Lung microvascular endothelial cell (primary cell): ENCODE data around the gene ATM. TPM values are rescaled to one million over a fixed set of nuclear protein-coding genes. Genes with fewer than 3 reads are reported as not detected.

Experiments
- DNase-seq, 2 donors: peaks; one replicate each; pipeline versions ENCODE4 v3.0.0 to v3.0.0-alpha.2; 2010; ENCODE audit warnings: low read depth in 2 of 2
- total RNA-seq: library from RNA; depleted of rRNA; stranded (reverse); fragments of >200 nt; gene quantifications from 2 replicates; pipeline ENCODE4 v1.2.1, GENCODE V29; 2014

The ATM gene, protein sequence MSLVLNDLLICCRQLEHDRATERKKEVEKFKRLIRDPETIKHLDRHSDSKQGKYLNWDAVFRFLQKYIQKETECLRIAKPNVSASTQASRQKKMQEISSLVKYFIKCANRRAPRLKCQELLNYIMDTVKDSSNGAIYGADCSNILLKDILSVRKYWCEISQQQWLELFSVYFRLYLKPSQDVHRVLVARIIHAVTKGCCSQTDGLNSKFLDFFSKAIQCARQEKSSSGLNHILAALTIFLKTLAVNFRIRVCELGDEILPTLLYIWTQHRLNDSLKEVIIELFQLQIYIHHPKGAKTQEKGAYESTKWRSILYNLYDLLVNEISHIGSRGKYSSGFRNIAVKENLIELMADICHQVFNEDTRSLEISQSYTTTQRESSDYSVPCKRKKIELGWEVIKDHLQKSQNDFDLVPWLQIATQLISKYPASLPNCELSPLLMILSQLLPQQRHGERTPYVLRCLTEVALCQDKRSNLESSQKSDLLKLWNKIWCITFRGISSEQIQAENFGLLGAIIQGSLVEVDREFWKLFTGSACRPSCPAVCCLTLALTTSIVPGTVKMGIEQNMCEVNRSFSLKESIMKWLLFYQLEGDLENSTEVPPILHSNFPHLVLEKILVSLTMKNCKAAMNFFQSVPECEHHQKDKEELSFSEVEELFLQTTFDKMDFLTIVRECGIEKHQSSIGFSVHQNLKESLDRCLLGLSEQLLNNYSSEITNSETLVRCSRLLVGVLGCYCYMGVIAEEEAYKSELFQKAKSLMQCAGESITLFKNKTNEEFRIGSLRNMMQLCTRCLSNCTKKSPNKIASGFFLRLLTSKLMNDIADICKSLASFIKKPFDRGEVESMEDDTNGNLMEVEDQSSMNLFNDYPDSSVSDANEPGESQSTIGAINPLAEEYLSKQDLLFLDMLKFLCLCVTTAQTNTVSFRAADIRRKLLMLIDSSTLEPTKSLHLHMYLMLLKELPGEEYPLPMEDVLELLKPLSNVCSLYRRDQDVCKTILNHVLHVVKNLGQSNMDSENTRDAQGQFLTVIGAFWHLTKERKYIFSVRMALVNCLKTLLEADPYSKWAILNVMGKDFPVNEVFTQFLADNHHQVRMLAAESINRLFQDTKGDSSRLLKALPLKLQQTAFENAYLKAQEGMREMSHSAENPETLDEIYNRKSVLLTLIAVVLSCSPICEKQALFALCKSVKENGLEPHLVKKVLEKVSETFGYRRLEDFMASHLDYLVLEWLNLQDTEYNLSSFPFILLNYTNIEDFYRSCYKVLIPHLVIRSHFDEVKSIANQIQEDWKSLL (N-terminal part only)
- 59.1 and 65.7 TPM in 2 replicates for total RNA-seq

DNA sequence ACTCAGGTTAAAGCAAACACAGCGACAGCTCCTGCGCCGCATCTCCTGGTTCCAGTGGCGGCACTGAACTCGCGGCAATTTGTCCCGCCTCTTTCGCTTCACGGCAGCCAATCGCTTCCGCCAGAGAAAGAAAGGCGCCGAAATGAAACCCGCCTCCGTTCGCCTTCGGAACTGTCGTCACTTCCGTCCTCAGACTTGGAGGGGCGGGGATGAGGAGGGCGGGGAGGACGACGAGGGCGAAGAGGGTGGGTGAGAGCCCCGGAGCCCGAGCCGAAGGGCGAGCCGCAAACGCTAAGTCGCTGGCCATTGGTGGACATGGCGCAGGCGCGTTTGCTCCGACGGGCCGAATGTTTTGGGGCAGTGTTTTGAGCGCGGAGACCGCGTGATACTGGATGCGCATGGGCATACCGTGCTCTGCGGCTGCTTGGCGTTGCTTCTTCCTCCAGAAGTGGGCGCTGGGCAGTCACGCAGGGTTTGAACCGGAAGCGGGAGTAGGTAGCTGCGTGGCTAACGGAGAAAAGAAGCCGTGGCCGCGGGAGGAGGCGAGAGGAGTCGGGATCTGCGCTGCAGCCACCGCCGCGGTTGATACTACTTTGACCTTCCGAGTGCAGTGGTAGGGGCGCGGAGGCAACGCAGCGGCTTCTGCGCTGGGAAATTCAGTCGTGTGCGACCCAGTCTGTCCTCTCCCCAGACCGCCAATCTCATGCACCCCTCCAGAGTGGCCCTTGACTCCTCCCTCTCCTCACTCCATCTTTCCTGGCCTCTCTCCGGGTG lies at the start of gene ATM, which contains the start of gene NPAT:
Gene ATM (plus strand): TSS at position 494 of the 774 bp plus-strand sequence. CDS start 4,558 bp downstream, outside the sequence.
Gene NPAT (minus strand): TSS at position 65 of the 774 bp plus-strand sequence. CDS start 102 bp downstream, outside the sequence.
- DNase-seq: peak; percentile 99 to 100

DNA sequence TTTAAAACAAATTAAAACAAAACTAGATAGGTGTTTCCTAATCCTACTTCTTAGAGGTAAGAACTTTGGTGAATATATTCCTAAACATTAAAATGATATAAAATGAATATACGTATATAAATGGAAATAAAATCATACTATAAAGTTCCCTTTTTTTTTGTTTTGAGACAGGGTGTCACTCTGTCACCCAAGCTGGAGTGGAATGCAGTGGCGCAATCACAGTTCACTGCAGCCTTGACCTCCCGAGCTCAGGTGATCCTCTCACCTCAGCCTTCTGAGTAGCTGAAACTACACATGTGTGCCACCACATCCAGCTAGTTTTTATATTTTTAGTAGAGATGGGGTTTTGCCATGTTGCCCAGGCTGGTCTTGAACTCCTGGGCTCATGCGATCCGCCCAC lies 45.3 kb upstream of the ATM start:
- DNase-seq: no peak

DNA sequence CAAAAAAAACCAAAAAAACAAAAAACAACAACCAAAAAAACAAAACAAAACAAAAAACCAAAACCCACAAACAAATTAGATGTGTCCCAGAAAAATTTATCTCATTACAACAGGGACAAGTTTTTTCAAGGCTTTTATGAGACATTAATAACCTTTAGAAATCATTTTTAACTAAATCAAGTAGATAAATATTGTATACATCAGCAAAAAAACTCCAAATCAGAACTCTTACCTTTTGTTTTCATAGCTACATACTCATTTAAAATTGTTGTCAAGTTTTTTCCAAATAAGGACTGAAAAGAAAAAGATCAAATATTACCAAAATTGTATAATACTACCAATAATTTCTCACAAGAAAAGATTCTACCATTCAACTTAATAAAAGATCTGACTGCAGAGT lies 29.1 kb upstream of the ATM start:
- no peak for DNase-seq

DNA sequence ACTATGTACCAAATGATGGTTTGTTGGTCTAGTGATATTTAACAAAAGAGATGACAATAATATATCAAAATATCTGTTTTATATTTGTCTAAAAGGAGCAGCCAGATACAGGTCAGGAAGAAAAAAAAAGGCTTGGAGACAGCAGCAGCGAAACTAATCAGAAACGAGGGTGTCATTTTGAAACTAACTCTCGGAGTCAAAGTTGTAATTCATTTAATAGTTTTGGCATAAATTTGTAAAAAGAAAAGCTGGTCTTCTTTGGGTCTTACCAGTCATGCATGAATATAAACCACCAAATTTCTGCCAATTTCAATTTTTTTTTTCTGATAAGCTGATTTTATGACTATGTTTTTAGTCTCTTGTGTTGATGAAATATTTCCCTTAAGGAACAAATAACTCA lies 26.0 kb upstream of the ATM start:
- DNase-seq: no peak

DNA sequence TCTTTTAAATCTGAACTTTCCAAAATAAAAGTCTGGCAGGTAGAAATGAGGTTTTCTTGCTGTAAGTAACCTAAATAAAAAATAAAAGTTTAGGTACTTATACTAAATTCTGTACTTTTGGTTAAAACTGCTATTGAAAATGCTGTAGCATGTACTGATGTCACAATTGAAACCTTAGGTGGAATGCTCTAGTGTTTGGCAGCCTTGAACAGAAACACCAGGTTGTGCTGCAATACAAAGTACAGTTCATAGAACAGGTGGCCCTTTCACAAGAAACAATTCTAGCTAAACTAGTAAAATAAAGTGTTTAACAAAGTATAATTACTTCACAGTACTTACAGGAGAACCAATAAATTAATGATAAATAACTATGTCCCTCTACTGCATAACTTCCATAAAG lies 25.5 kb upstream of the ATM start:
- no peak for DNase-seq

DNA sequence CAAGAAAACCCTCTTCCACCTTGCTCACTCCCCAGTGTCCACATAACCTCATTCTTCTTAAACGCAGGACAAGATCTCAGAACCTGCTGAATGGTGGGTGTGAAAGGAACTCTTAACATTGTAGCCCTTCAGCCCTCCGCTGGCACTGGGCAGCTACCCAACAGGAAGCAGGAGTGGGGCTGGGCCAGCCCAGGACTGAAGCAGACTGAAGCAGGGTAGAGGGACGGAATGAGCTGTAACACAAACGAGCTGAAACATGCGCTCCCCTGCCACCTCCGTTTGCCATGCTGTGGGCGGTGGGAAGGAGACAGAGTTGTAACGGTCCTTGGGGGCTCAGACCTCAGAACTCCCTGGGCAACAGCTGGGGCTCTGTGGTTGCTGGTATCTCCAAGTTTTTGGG lies 24.0 kb upstream of the ATM start:
- peak; percentile 14 to 28 for DNase-seq

DNA sequence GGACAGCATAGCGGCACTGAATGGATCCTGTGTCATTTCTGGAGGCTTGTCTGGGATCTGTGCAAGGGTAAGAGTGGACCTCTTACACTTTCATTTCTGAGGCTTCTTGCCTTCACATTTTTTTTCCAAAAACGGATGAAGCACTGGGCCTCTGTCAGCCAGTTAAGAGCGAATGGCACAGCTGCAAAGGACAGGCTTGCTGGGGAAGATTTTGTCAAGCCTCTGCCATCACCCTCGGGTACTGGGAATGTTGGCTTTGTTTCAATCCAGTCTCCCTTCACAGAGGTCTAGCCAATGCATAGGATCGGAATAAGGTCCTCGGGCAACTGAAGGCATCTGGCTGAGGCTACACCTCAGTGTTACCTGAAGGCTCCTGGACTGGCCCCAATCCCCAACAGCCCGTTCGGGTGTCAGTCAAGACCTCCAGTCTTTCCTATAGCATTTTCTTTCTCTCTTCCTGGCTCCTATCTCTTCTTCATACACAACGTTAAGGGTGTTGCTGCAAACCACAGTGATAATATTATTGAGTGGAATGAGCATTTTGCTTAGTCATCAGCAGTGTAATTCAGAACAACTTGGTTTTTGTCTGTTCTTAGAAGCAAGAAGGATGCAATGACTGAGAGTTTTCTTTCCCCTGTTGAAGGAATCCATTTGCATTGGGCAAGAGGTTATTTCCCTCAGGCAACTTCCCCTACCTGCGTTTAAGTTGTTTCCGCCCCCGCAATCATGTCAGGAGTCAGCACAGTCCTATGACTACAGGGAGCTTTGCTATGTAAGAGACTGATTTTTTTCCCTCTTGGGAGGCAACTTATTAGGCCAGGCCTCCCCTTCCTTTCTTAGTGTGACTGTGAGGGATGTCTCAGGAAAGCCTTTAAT lies 23.2 kb upstream of the ATM start:
- DNase-seq: no peak

DNA sequence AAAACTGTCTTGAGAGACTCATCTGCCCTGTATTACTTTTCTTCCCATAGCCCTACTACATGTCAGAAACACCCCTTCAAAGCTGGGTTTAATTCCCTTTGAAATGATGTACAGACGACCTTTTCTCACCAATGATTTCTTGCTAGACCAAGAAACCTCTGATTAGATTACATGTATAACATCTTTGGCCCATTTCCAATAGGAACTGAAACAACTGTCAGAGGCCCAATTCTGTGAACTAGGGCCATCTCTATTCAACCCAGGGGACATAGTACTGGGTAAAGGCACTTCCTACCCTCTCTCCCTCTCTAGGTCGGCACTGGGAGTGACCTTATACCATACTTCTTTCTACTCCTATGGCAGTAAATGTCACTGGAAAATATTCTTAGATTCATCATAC lies 19.8 kb upstream of the ATM start:
- DNase-seq: no peak

DNA sequence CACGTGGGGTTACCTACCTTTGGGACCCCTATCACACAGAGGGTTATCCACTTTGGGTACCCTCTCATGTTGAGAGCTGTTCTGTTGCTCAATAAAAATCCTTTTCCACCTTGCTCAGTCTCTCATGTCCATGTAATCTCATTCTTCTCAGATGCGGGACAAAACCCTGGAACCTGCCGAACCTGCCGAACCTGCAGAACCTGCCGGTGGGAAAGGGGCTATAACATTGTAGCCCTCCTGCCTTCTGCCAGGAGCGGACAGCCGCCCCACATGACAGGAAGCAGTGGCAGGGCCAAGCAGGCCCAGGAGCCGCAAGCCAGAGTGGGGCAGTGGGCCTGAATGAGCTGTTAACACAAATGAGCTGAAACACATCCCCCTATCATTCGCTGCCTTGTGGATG lies 18.5 kb upstream of the ATM start:
- DNase-seq: no peak

DNA sequence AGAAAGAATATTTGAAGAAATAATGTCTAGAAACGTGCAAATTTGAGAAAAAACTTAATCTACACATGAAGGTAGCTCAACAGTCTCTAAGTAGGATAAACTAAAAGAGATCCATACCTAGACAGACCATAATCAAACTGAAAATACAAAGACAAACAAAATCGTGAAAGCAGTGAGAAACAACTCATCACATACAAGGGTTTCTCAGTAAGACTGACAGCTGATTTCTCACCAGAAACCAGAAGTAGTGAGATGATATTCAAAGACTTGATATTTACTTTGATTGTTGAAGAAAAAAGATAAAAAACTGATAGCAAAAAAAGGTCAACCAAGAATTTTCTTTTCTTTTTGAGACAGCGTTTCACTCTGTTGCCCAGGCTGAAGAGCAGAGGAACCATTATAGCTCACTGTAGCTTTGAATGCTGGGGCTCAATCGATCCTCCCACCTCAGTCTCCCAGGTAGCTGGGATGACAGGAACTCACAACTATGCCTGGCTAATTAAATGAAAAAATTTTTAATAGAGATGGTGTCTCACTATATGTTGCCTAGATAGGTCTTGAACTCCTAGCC lies 17.9 kb upstream of the ATM start:
- DNase-seq: no peak

DNA sequence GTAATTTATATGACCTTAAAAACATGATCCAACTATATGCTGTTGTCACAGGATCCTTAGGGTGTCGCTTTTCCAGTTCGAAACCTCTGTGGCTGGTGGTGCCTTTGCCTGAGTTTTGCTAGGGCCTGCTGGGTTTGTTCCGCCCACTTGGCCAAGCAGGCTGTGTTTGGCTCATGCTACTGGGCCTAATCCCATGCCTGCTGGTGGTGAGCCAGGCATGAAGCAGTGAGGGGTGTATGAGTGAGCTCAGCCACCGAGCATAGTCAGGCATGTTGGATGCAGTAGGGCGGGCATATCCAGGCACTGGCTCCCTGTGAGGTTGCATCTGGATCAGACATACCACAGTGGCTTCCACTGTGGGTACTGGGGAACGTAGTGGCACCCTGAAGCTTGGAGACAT lies 16.7 kb upstream of the ATM start:
- DNase-seq: no peak

DNA sequence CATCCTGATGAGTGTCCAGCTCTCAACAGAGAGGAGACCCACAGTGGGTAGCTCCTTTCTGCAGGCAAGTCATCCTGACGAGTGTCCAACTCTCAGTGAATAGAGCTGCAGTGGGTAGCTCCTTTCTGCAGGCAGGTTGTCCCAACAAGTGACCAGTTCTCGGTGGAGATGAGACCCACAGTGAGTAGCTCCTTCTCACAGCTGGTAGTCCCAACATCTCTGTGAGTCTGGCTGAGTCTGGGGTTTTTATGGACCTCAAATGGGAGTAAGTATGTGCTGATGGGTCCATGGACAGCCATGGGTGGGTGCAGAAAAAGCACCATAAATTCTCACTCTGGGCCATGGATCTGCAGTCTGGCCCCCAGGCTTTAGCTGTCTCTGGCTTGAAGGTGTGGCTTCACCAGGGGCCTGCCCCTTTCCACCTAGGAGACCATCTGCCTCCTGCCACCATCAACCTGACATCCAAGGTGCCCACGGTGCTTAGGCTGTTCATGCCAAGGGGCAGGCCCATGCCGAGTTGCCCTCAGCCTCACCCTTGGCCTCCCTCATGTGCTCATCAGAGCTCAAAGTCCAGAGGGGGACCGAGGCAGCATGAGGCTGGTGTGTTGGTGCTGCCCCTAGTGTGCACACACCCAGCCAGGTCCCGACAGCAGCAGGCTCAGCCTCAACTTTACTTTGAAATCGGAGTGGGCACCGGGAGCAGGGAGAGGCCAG lies 15.7 kb upstream of the ATM start:
- no peak for DNase-seq

DNA sequence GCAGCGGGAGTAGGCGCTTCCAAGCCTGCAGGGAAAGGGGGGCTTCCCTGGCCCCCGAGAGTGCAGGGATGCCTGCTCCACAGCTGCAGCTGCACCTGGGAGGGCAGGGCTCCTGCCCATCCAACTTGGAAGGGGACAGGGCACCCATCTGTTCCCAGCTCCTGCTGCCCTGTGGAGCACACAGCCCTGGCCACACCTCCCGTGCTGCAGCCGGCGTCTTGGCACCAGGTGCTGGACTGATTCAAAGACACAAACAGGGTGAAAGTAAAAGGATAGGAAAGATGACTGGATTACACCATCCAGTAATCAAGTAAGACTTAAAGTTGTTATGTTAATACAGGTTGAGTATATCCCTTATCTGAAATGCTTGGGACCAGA lies 15.2 kb upstream of the ATM start:
- DNase-seq: no peak

DNA sequence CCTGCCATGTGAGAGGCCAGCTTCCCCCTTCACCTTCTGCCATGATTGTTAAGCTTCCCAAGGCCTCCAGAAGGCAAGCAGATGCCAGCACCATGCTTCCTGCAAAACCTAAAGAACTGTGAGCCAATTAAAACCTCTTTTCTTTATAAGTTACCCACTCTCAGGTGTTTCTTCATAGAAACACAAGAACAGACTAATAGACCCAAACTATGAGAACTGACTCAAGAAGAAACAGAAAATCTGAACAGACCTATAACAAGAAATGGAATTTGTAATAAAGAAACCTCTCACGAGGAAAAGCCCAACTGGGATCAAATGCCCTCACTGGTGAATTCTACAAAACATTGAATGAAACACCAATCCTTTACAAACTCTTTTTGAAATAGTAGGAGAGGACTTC lies 12.4 kb upstream of the ATM start:
- no peak for DNase-seq

DNA sequence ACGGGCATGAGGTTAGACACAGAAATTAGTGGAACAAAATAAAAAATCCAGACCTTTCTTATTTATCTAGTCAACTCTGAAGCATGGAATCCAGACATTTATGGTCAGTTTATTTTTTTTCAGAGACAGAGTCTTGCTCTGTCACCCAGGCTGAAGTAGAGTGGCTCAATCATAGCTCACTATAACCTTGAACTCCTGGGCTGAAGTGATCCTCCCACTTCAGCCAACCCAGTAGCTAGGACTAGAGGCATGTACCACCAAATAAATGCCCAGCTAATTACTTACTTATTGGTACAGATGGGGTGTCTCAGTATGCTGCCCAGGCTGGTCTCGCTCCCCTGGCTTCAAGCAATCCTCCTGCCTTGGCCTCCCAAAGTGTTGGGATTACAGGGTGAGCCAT lies 9.1 kb upstream of the ATM start:
- no peak for DNase-seq

DNA sequence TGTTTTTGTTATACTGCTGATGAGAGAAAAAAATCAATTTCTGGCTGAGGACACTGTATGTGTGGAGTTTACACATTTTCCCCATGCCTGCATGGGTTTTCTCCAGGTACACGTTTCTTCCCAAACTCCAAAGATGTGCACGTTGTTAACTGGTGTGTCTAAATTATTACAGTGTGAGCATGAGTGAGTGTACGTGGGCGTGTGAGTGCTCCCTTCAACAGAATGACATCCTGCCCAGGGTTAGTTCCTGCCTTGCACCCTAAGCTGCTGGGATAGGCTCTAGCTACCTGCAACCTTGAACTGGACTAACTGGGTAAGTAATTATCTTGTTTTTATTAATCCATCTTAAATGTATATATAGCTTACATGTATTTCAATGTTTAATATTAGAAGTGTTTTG lies 5.9 kb upstream of the ATM start:
- no peak for DNase-seq

DNA sequence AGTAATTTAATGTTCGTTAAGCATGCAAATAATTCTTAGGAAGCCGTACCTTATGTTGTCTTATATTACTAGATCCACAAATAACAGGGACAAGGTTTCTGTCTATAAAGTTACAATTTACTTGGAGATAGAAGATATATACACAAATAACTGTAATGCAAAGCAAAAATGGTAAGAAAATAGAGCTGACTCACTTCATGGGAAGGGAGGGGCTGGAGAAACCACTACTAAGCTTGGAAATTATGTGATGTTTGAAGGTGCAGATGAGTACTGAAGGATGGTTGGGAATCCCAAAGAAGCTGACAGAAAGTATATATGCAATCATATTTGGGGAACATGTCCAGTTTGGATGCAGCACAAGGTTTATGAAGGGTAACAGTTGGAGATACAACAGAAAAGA lies 4.4 kb upstream of the ATM start:
- peak in 1 of 2 donors; percentile 15 for DNase-seq

DNA sequence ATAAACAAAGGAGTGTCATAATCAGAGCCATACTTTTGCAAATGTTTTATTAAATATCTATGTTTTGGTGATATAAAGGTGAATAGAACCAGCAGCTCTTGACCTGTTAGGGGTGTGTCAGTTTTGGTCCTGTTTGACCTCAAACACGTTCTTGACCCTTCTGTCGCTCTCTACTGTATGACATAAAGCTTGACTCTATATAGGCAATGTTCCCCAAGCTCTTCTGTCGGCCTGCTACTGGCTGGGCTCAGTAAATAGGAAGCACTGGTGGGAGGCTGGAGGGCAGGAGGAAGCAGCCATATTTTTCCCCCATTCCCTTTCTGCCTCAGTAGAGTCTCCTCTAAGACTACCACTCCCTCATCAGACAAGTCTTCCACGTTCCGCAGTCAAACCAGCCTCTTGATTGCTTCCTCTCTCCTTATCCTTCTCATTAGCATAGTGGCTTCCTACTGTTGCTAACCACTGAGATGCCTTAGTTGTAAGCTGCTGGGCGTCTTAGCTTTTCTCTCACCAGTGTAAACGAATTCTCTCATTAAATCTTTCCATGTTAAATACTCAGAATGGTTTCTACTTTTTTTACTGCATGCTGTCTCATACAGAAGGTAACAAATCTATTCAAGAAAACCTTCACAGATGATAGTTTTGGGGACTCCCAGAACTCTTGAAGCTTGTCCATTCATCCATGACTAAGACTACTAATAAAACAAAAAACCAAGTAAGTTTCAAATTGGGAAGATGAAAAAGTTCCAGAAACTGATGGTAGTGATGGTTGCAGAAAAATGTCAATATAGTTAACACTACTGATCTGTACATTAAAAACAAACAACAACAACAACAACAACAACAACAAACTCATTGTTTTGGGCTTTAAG lies 3.7 kb upstream of the ATM start:
- no peak for DNase-seq
